ENCODE data around the gene TEC.
"Not testable (repeated sequence)": the region's sequence is repeated elsewhere in the genome, so short reads cannot be mapped to it uniquely, and the experiment has no call there.

The TEC gene

GRCh38 chr4:48193921-48194468 lies 75.6 kb downstream of the TEC start:
- H3K4me3 ChIP-seq, result no peak overlapping the region
- H3K9me3 ChIP-seq (ENCODE audit: low read depth, low read length), result no peaks in the 10 kb centered on the region
- DNase-seq (ENCODE audit: low read depth, low spot score), result no peak
- TF ChIP-seq EZH2 (IDR thresholded peaks at IDR 0.05), result no peak
- TF ChIP-seq FOXP2 (optimal IDR thresholded peaks at IDR 0.05; ENCODE audit: control extremely low read depth, extremely low read length, insufficient read depth), result no peak
- no peak for TF ChIP-seq POLR2AphosphoS5 (IDR thresholded peaks at IDR 0.05; ENCODE audit: borderline replicate concordance, low read depth, low read length)
- H3K27ac ChIP-seq, result no peak overlapping the region
- H3K36me3 ChIP-seq (ENCODE audit: insufficient read depth, low read length), result no peaks in the 10 kb centered on the region
- no peak overlapping the region for H3K9ac ChIP-seq (ENCODE audit: insufficient read length)

GRCh38 chr4:48193096-48193836 lies 76.4 kb downstream of the TEC start:
- Histone ChIP-seq H3K27ac (no peak overlapping the region), H3K9ac (ENCODE audit: insufficient read length) (no peak overlapping the region), H3K9me3 (ENCODE audit: low read depth, low read length) (no peaks in the 10 kb centered on the region), H3K4me3 (no peak overlapping the region), H3K36me3 (ENCODE audit: insufficient read depth, low read length) (no peaks in the 10 kb centered on the region)
- no peak for DNase-seq (ENCODE audit: low read depth, low spot score)
- TF ChIP-seq EZH2 (IDR thresholded peaks at IDR 0.05), result no peak
- no peak for TF ChIP-seq FOXP2 (optimal IDR thresholded peaks at IDR 0.05; ENCODE audit: control extremely low read depth, extremely low read length, insufficient read depth)
- TF ChIP-seq POLR2AphosphoS5 (IDR thresholded peaks at IDR 0.05; ENCODE audit: borderline replicate concordance, low read depth, low read length), result no peak

GRCh38 chr4:48191758-48192157 lies 77.9 kb downstream of the TEC start:
- no peak for DNase-seq (ENCODE audit: low read depth, low spot score)
- H3K4me3 ChIP-seq, result no peak overlapping the region
- H3K9ac ChIP-seq (ENCODE audit: insufficient read length), result no peak overlapping the region
- H3K9me3 ChIP-seq (ENCODE audit: low read depth, low read length), result no peaks in the 10 kb centered on the region
- TF ChIP-seq EZH2 (IDR thresholded peaks at IDR 0.05) (no peak), FOXP2 (optimal IDR thresholded peaks at IDR 0.05; ENCODE audit: control extremely low read depth, extremely low read length, insufficient read depth) (no peak), POLR2AphosphoS5 (IDR thresholded peaks at IDR 0.05; ENCODE audit: borderline replicate concordance, low read depth, low read length) (no peak)
- no peaks in the 10 kb centered on the region for H3K36me3 ChIP-seq (ENCODE audit: insufficient read depth, low read length)
- no peak overlapping the region for H3K27ac ChIP-seq

- Histone ChIP-seq H3K9ac (ENCODE audit: insufficient read length) (no peak overlapping the region), H3K4me3 (no peak overlapping the region), H3K27ac (no peak overlapping the region), H3K36me3 (ENCODE audit: insufficient read depth, low read length) (no peaks in the 10 kb centered on the region), H3K9me3 (ENCODE audit: low read depth, low read length) (no peaks in the 10 kb centered on the region)
- DNase-seq (ENCODE audit: low read depth, low spot score), result no peak
- TF ChIP-seq EZH2 (IDR thresholded peaks at IDR 0.05) (no peak), POLR2AphosphoS5 (IDR thresholded peaks at IDR 0.05; ENCODE audit: borderline replicate concordance, low read depth, low read length) (no peak), FOXP2 (optimal IDR thresholded peaks at IDR 0.05; ENCODE audit: control extremely low read depth, extremely low read length, insufficient read depth) (no peak)
These were observed 78.8 kb downstream of the TEC start for GRCh38 chr4:48190839-48191238.

- H3K27ac ChIP-seq, result no peak overlapping the region
- H3K9ac ChIP-seq (ENCODE audit: insufficient read length), result no peak overlapping the region
- no peaks in the 10 kb centered on the region for H3K9me3 ChIP-seq (ENCODE audit: low read depth, low read length)
- no peak overlapping the region for H3K4me3 ChIP-seq
- H3K36me3 ChIP-seq (ENCODE audit: insufficient read depth, low read length), result no peaks in the 10 kb centered on the region
- no peak for DNase-seq (ENCODE audit: low read depth, low spot score)
- no peak for TF ChIP-seq POLR2AphosphoS5 (IDR thresholded peaks at IDR 0.05; ENCODE audit: borderline replicate concordance, low read depth, low read length)
- TF ChIP-seq FOXP2 (optimal IDR thresholded peaks at IDR 0.05; ENCODE audit: control extremely low read depth, extremely low read length, insufficient read depth), result no peak
- no peak for TF ChIP-seq EZH2 (IDR thresholded peaks at IDR 0.05)
These were observed 79.9 kb downstream of the TEC start for GRCh38 chr4:48189731-48190130.

GRCh38 chr4:48188390-48188789 lies 81.2 kb downstream of the TEC start:
- TF ChIP-seq EZH2 (IDR thresholded peaks at IDR 0.05) (no peak), FOXP2 (optimal IDR thresholded peaks at IDR 0.05; ENCODE audit: control extremely low read depth, extremely low read length, insufficient read depth) (no peak), POLR2AphosphoS5 (IDR thresholded peaks at IDR 0.05; ENCODE audit: borderline replicate concordance, low read depth, low read length) (no peak)
- DNase-seq (ENCODE audit: low read depth, low spot score), result no peak
- Histone ChIP-seq H3K9me3 (ENCODE audit: low read depth, low read length) (no peaks in the 10 kb centered on the region), H3K9ac (ENCODE audit: insufficient read length) (no peak overlapping the region), H3K4me3 (no peak overlapping the region), H3K27ac (no peak overlapping the region), H3K36me3 (ENCODE audit: insufficient read depth, low read length) (no peaks in the 10 kb centered on the region)

- no peak overlapping the region for H3K4me3 ChIP-seq
- no peak for TF ChIP-seq POLR2AphosphoS5 (IDR thresholded peaks at IDR 0.05; ENCODE audit: borderline replicate concordance, low read depth, low read length)
- no peak for TF ChIP-seq EZH2 (IDR thresholded peaks at IDR 0.05)
- TF ChIP-seq FOXP2 (optimal IDR thresholded peaks at IDR 0.05; ENCODE audit: control extremely low read depth, extremely low read length, insufficient read depth), result no peak
- H3K36me3 ChIP-seq (ENCODE audit: insufficient read depth, low read length), result no peaks in the 10 kb centered on the region
- H3K27ac ChIP-seq, result no peak overlapping the region
- DNase-seq (ENCODE audit: low read depth, low spot score), result no peak
- H3K9me3 ChIP-seq (ENCODE audit: low read depth, low read length), result no peaks in the 10 kb centered on the region
- H3K9ac ChIP-seq (ENCODE audit: insufficient read length), result no peak overlapping the region
These were observed 81.8 kb downstream of the TEC start for GRCh38 chr4:48187813-48188212.

GRCh38 chr4:48187066-48187465 lies 82.6 kb downstream of the TEC start:
- not testable (repeated sequence) for H3K9me3 ChIP-seq (ENCODE audit: low read depth, low read length); H3K4me3 ChIP-seq; H3K27ac ChIP-seq; DNase-seq (ENCODE audit: low read depth, low spot score); H3K36me3 ChIP-seq (ENCODE audit: insufficient read depth, low read length); H3K9ac ChIP-seq (ENCODE audit: insufficient read length)

GRCh38 chr4:48186394-48186793 lies 83.2 kb downstream of the TEC start:
- not testable (repeated sequence) for H3K9ac ChIP-seq (ENCODE audit: insufficient read length); H3K27ac ChIP-seq; H3K9me3 ChIP-seq (ENCODE audit: low read depth, low read length); DNase-seq (ENCODE audit: low read depth, low spot score); H3K4me3 ChIP-seq; H3K36me3 ChIP-seq (ENCODE audit: insufficient read depth, low read length)
